Ovary (tissue), 3 donors: ENCODE results near the gene TAF4.

ENCODE experiments used
- CTCF ChIP-seq, 3 donors: fragments of 450-650 bp in 2 of 3; fragments of 200-600 bp in 1 of 3; IDR thresholded peaks; one replicate each; pipeline versions ENCODE4 v1.5.1 to v1.8.0; 2016 to 2022; ENCODE audit warnings: antibody characterized with exemption in 3 of 3, mild to moderate bottlenecking in 1 of 3
- POLR2A ChIP-seq: fragments of 450-650 bp; IDR thresholded peaks from one replicate; pipeline ENCODE4 v1.6.1; 2017; ENCODE audit warnings: antibody characterized with exemption, mild to moderate bottlenecking, moderate library complexity
- donor health status: DM: no; HTN: no; CAD: no.

GRCh38 chr20:61977419-61977786 is 88.3 kb downstream of the TAF4 start:
- TF ChIP-seq CTCF (IDR thresholded peaks at IDR 0.05) (no peak), POLR2A (no peak)
